Sigmoid colon (tissue), 7 donors: ENCODE measurements around the gene RNASEH2B. TPM values are rescaled to one million over a fixed set of nuclear protein-coding genes. Genes with fewer than 3 reads are reported as not detected.

Experiments used
- DNase-seq: peaks from one replicate; pipeline ENCODE4 v3.0.0-alpha.2; 2019
- H3K27ac ChIP-seq, 4 donors: fragments of 200-600 bp; sonication (generic); one replicate each; pipeline ENCODE4 v1.5.1; 2016 to 2019; ENCODE audit warnings: mild to moderate bottlenecking in 1 of 4
- H3K27me3 ChIP-seq, 3 donors: fragments of 200-600 bp; sonication (generic); one replicate each; pipeline ENCODE4 v1.5.1; 2019; ENCODE audit warnings: mild to moderate bottlenecking in 1 of 3
- H3K36me3 ChIP-seq, 4 donors: fragments of 200-600 bp; sonication (generic); one replicate each; pipeline ENCODE4 v1.5.1; 2016 to 2019
- H3K4me1 ChIP-seq, 4 donors: fragments of 200-600 bp; sonication (generic); one replicate each; pipeline ENCODE4 v1.5.1; 2017 to 2019
- H3K4me3 ChIP-seq, 4 donors: fragments of 200-600 bp; sonication (generic); one replicate each; pipeline ENCODE4 v1.5.1; 2017 to 2019; ENCODE audit warnings: mild to moderate bottlenecking in 2 of 4, moderate library complexity in 1 of 4
- H3K9me3 ChIP-seq, 4 donors: fragments of 200-600 bp in 3 of 4; sonication (generic) in 3 of 4; one replicate each; pipeline versions ENCODE4 v1.5.1 to v1.6.1; 2013 to 2019
- CTCF ChIP-seq, 4 experiments: fragments of 450-650 bp in 3 of 4; fragments of 200-600 bp in 1 of 4; IDR thresholded peaks; one replicate each; pipeline ENCODE4 v1.5.1; 2016 to 2019; ENCODE audit warnings: antibody characterized with exemption in 4 of 4, mild to moderate bottlenecking in 3 of 4, moderate library complexity in 2 of 4
- EP300 ChIP-seq, 4 donors: sonication (generic); formaldehyde crosslinking; IDR thresholded peaks; one replicate each; pipeline ENCODE4 v1.6.1; 2017; ENCODE audit warnings: antibody characterized with exemption in 4 of 4
- POLR2A ChIP-seq, 2 donors: fragments of 450-650 bp; IDR thresholded peaks; one replicate each; pipeline ENCODE4 v1.6.1; 2016; ENCODE audit warnings: antibody characterized with exemption in 2 of 2, mild to moderate bottlenecking in 2 of 2, moderate library complexity in 2 of 2
- POLR2AphosphoS5 ChIP-seq, 4 donors: sonication (generic); formaldehyde crosslinking; IDR thresholded peaks; one replicate each; pipeline ENCODE4 v1.6.1; 2017; ENCODE audit warnings: antibody characterized with exemption in 4 of 4
- WGBS, 2 donors: extraction: QIAGEN DNeasy Blood & Tissue Kit; methylation state at CpG; one replicate each; pipeline ENCODE4 v1.1.7; 2013; 5-methylcytosine and 5-hydroxymethylcytosine counted together
- intact Hi-C: fragments of 100-400 bp; cut with DNase I; formaldehyde crosslinking; loops from one replicate; pipeline ENCODE4 v1.15.1; 2023
- polyA plus RNA-seq, 3 donors: library from polyadenylated mRNA; stranded (reverse); fragments of 200-250 nt; gene quantifications; one replicate each; pipeline ENCODE4 v1.2.3, GENCODE V29; 2013
- total RNA-seq, 4 donors: library from RNA; depleted of rRNA; stranded (reverse); fragments of >200 nt; gene quantifications; one replicate each; pipeline ENCODE4 v1.1.0, GENCODE V29; 2016
- donor health status: healthy with polysubstance abuse.
- donor health status: Bipolar disorder and iron deficiency.
- donor health status: healthy.

Gene RNASEH2B
- total and polyA plus RNA-seq, 7 donors = 32.6 to 108 (median 41.1) TPM

- TF ChIP-seq POLR2A (IDR thresholded peaks at IDR 0.05) = no peak
- TF ChIP-seq POLR2AphosphoS5 (IDR thresholded peaks at IDR 0.05) = no peak
- no peak for TF ChIP-seq CTCF (IDR thresholded peaks at IDR 0.05)
- TF ChIP-seq EP300 (IDR thresholded peaks at IDR 0.05) = no peak
- Histone ChIP-seq H3K27me3 (no peaks in the 10 kb centered on the region), H3K4me3 (no peak overlapping the region), H3K4me1 (peaks cover 0 to 22% (median 16%) of the 10 kb centered on the region in 4 donors), H3K36me3 (peaks cover 0 to 11% (median 0%) of the 10 kb centered on the region in 4 donors), H3K9me3 (no peaks in the 10 kb centered on the region), H3K27ac (no peak overlapping the region)
- intact Hi-C loops = no loop called here
- no peak for DNase-seq
- 77 to 80% methylated on average over 1 of the region's 1 CpG for WGBS, 2 donors
Measured at GRCh38 chr13:50948601-50949000, 39.0 kb downstream of the RNASEH2B start.

GRCh38 chr13:50950849-50951248 is 41.3 kb downstream of the RNASEH2B start:
- Histone ChIP-seq H3K4me3 (no peak overlapping the region), H3K27me3 (no peaks in the 10 kb centered on the region), H3K36me3 (no peaks in the 10 kb centered on the region), H3K4me1 (peaks cover 0 to 22% (median 16%) of the 10 kb centered on the region in 4 donors), H3K9me3 (no peaks in the 10 kb centered on the region), H3K27ac (no peak overlapping the region)
- 64 to 66% methylated on average over 3 of the region's 3 CpGs for WGBS, 2 donors
- intact Hi-C loops = no loop called here
- no peak for DNase-seq
- no peak for TF ChIP-seq POLR2A (IDR thresholded peaks at IDR 0.05)
- no peak for TF ChIP-seq EP300 (IDR thresholded peaks at IDR 0.05)
- TF ChIP-seq POLR2AphosphoS5 (IDR thresholded peaks at IDR 0.05) = no peak
- no peak for TF ChIP-seq CTCF (IDR thresholded peaks at IDR 0.05)

- Histone ChIP-seq H3K27ac (no peak overlapping the region), H3K27me3 (no peaks in the 10 kb centered on the region), H3K4me1 (peaks cover 0 to 22% (median 16%) of the 10 kb centered on the region in 4 donors), H3K9me3 (no peaks in the 10 kb centered on the region), H3K4me3 (no peak overlapping the region), H3K36me3 (no peaks in the 10 kb centered on the region)
- TF ChIP-seq POLR2A (IDR thresholded peaks at IDR 0.05) = no peak
- no peak for TF ChIP-seq EP300 (IDR thresholded peaks at IDR 0.05)
- no peak for TF ChIP-seq CTCF (IDR thresholded peaks at IDR 0.05)
- TF ChIP-seq POLR2AphosphoS5 (IDR thresholded peaks at IDR 0.05) = no peak
- WGBS, 2 donors = 73 to 89% methylated on average over 3 of the region's 3 CpGs
- intact Hi-C loops = no loop called here
- DNase-seq = no peak
Measured at GRCh38 chr13:50951366-50951765, 41.8 kb downstream of the RNASEH2B start.

GRCh38 chr13:50955241-50955640 is 45.6 kb downstream of the RNASEH2B start:
- Histone ChIP-seq H3K27me3 (no peaks in the 10 kb centered on the region), H3K36me3 (peaks cover 0 to 2% (median 0%) of the 10 kb centered on the region in 4 donors), H3K4me1 (peaks cover 0 to 15% (median 5%) of the 10 kb centered on the region in 4 donors), H3K27ac (no peak overlapping the region), H3K4me3 (no peak overlapping the region), H3K9me3 (no peaks in the 10 kb centered on the region)
- 33 to 73% methylated on average over 4 of the region's 4 CpGs for WGBS, 2 donors
- TF ChIP-seq POLR2AphosphoS5 (IDR thresholded peaks at IDR 0.05) (no peak), EP300 (IDR thresholded peaks at IDR 0.05) (no peak), CTCF (IDR thresholded peaks at IDR 0.05) (no peak), POLR2A (IDR thresholded peaks at IDR 0.05) (no peak)
- intact Hi-C loops = no loop called here
- no peak for DNase-seq

- H3K27ac ChIP-seq = no peak overlapping the region
- DNase-seq = no peak
- peaks cover 0 to 7% (median 0%) of the 10 kb centered on the region in 4 donors for H3K36me3 ChIP-seq
- peaks cover 0 to 10% (median 3%) of the 10 kb centered on the region in 4 donors for H3K4me1 ChIP-seq
- 85 to 96% methylated on average over 1 of the region's 1 CpG for WGBS, 2 donors
- intact Hi-C loops = no loop called here
- TF ChIP-seq POLR2A (IDR thresholded peaks at IDR 0.05) (no peak), EP300 (IDR thresholded peaks at IDR 0.05) (no peak), CTCF (IDR thresholded peaks at IDR 0.05) (no peak), POLR2AphosphoS5 (IDR thresholded peaks at IDR 0.05) (no peak)
- no peaks in the 10 kb centered on the region for H3K27me3 ChIP-seq
- no peak overlapping the region for H3K4me3 ChIP-seq
- H3K9me3 ChIP-seq = no peaks in the 10 kb centered on the region
Measured at GRCh38 chr13:50955798-50956197, 46.2 kb downstream of the RNASEH2B start.
